ENCODE results near the gene NARF.
"Not testable (repeated sequence)": the region's sequence is repeated elsewhere in the genome, so short reads cannot be mapped to it uniquely, and the experiment has no call there.

Gene NARF

GRCh38 chr17:82411396-82412053 lies 47.0 kb upstream of the NARF start:
- Histone ChIP-seq H3K36me3 (ENCODE audit: low read length) (no peaks in the 10 kb centered on the region), H2AFZ (ENCODE audit: low read depth, low read length, severe bottlenecking) (no peak overlapping the region), H3F3A (ENCODE audit: insufficient read depth) (no peaks in the 10 kb centered on the region), H3K9ac (ENCODE audit: low read length) (no peak overlapping the region), H4K20me1 (ENCODE audit: low read depth, low read length) (no peaks in the 10 kb centered on the region; the same call in 1 of the 2 replicates), H3K79me2 (ENCODE audit: insufficient read depth, low read length) (no peaks in the 10 kb centered on the region), H3K27me3 (ENCODE audit: low read length) (no peaks in the 10 kb centered on the region), H3K9me2 (replicated peaks; ENCODE audit: insufficient read depth, low read length) (no peaks in the 10 kb centered on the region), H3K9me3 (ENCODE audit: insufficient read depth, low read length) (no peaks in the 10 kb centered on the region), H3K27ac (ENCODE audit: low read depth, low read length) (no peak overlapping the region), H3K4me3 (ENCODE audit: insufficient read depth, low read length, poor library complexity, severe bottlenecking) (no peak overlapping the region), H3K4me2 (ENCODE audit: low read depth, low read length, poor library complexity, severe bottlenecking) (no peak overlapping the region)
- TF ChIP-seq, protein P1, sequence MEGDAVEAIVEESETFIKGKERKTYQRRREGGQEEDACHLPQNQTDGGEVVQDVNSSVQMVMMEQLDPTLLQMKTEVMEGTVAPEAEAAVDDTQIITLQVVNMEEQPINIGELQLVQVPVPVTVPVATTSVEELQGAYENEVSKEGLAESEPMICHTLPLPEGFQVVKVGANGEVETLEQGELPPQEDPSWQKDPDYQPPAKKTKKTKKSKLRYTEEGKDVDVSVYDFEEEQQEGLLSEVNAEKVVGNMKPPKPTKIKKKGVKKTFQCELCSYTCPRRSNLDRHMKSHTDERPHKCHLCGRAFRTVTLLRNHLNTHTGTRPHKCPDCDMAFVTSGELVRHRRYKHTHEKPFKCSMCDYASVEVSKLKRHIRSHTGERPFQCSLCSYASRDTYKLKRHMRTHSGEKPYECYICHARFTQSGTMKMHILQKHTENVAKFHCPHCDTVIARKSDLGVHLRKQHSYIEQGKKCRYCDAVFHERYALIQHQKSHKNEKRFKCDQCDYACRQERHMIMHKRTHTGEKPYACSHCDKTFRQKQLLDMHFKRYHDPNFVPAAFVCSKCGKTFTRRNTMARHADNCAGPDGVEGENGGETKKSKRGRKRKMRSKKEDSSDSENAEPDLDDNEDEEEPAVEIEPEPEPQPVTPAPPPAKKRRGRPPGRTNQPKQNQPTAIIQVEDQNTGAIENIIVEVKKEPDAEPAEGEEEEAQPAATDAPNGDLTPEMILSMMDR (IDR thresholded peaks at IDR 0.05; ENCODE audit: insufficient read depth, low read length, poor library complexity, severe bottlenecking), result no peak
- no peak for TF ChIP-seq EZH2phosphoT487 (conservative IDR thresholded peaks at IDR 0.05; ENCODE audit: low read length)

GRCh38 chr17:82412081-82412480 lies 46.5 kb upstream of the NARF start:
- not testable (repeated sequence) for H3K27ac ChIP-seq (ENCODE audit: low read depth, low read length); H2AFZ ChIP-seq (ENCODE audit: low read depth, low read length, severe bottlenecking); H3F3A ChIP-seq (ENCODE audit: insufficient read depth); H3K9me3 ChIP-seq (ENCODE audit: insufficient read depth, low read length); H4K20me1 ChIP-seq (ENCODE audit: low read depth, low read length); H3K27me3 ChIP-seq (ENCODE audit: low read length); H3K79me2 ChIP-seq (ENCODE audit: insufficient read depth, low read length); H3K9ac ChIP-seq (ENCODE audit: low read length); H3K36me3 ChIP-seq (ENCODE audit: low read length); H3K9me2 ChIP-seq (replicated peaks; ENCODE audit: insufficient read depth, low read length); H3K4me2 ChIP-seq (ENCODE audit: low read depth, low read length, poor library complexity, severe bottlenecking); H3K4me3 ChIP-seq (ENCODE audit: insufficient read depth, low read length, poor library complexity, severe bottlenecking)

DNA sequence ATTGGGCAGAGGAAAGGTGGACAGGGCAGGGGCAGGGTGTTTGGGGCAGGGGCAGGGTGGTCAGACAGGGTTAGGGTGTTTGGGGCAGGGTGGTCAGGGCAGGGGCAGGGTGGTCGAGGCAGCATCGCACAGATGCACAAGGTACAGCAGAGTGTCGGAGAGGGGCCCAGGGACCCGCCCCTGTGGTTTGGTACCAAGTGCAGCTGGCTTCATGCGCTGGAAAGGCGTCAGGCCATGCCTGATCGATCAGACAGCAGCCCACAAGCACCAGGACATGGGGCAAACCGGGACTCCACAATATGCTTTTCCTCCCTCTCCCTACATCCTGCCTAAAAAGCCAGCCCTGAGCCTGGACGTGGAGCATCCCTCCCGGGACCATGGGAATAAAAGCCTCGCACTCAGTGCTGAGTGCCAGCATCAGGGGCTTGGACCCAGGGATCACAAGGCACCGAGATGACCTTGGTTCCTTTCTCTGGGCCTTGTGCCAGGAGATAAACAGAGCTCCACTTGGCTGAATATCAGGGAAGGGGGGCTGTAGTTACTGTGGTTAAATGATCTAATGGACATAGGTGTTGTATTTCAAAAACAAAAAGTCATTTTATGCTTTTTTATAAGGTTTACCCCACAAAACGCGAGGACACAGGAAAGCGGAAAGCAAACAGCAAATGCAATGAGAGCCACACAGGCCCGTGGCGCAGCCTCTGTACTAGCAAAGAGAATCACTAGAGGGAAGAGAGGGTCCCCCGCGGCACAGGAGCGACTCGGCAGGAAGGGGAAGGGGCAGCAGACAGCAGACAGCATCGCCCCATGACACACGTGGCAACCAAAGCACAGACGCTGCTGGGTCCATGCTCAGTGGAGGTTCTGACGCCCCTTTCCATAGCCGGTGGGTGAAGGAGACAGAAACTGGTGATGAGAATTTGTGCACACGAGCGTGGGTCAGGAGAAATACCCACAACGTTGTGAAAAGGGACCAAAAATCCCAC lies 45.7 kb upstream of the NARF start:
- Histone ChIP-seq H3K79me2 (ENCODE audit: insufficient read depth, low read length) (no peaks in the 10 kb centered on the region), H2AFZ (ENCODE audit: low read depth, low read length, severe bottlenecking) (no peak overlapping the region)

More for the DNA sequence above, 45.7 kb upstream of the NARF start:
- TF ChIP-seq EZH2phosphoT487 (conservative IDR thresholded peaks at IDR 0.05; ENCODE audit: low read length), result no peak
- TF ChIP-seq, protein P1 (IDR thresholded peaks at IDR 0.05; ENCODE audit: insufficient read depth, low read length, poor library complexity, severe bottlenecking), result no peak
- no peaks in the 10 kb centered on the region for H3K36me3 ChIP-seq (ENCODE audit: low read length)
- no peak overlapping the region for H3K4me3 ChIP-seq (ENCODE audit: insufficient read depth, low read length, poor library complexity, severe bottlenecking)
- H3K27ac ChIP-seq (ENCODE audit: low read depth, low read length), result no peak overlapping the region
- H3K4me2 ChIP-seq (ENCODE audit: low read depth, low read length, poor library complexity, severe bottlenecking), result no peak overlapping the region
- no peaks in the 10 kb centered on the region for H3K9me2 ChIP-seq (replicated peaks; ENCODE audit: insufficient read depth, low read length)
- H3K9me3 ChIP-seq (ENCODE audit: insufficient read depth, low read length), result no peaks in the 10 kb centered on the region
- no peaks in the 10 kb centered on the region for H3K27me3 ChIP-seq (ENCODE audit: low read length)
- H3K9ac ChIP-seq (ENCODE audit: low read length), result no peak overlapping the region
- no peaks in the 10 kb centered on the region for H3F3A ChIP-seq (ENCODE audit: insufficient read depth)
- H4K20me1 ChIP-seq (ENCODE audit: low read depth, low read length), result no peaks in the 10 kb centered on the region; the same call in 1 of the 2 replicates

Data from SU-DHL-6 (cell line).